ENCODE results near the gene CACNB4.

The CACNB4 gene

GRCh38 chr2:151819920-151820319 lies 278.9 kb downstream of the CACNB4 start:
- no peaks in the 10 kb centered on the region for H3K9me3 ChIP-seq (ENCODE audit: control insufficient read depth in 2 of 2, low read length in 2 of 2)
- H3K36me3 ChIP-seq (ENCODE audit: control insufficient read depth in 2 of 2, insufficient read depth in 2 of 2, low read length in 2 of 2), result peaks cover 0 to 3% of the 10 kb centered on the region in 2 donors
- H3K27me3 ChIP-seq (ENCODE audit: control insufficient read depth in 1 of 2, insufficient read depth in 2 of 2, low read length in 2 of 2), result no peaks in the 10 kb centered on the region
- H3K27ac ChIP-seq (ENCODE audit: low read length), result no peak overlapping the region
- H3K4me3 ChIP-seq (ENCODE audit: low read length in 2 of 2), result no peak overlapping the region
- no peak overlapping the region for H3K9ac ChIP-seq (ENCODE audit: low read length in 2 of 2)
- H3K4me1 ChIP-seq (ENCODE audit: control insufficient read depth, insufficient read depth, low read length), result no peaks in the 10 kb centered on the region

- H3K27me3 ChIP-seq (ENCODE audit: control insufficient read depth in 1 of 2, insufficient read depth in 2 of 2, low read length in 2 of 2), result no peaks in the 10 kb centered on the region
- peaks cover 3 to 14% of the 10 kb centered on the region in 2 donors for H3K36me3 ChIP-seq (ENCODE audit: control insufficient read depth in 2 of 2, insufficient read depth in 2 of 2, low read length in 2 of 2)
- no peaks in the 10 kb centered on the region for H3K4me1 ChIP-seq (ENCODE audit: control insufficient read depth, insufficient read depth, low read length)
Observed at GRCh38 chr2:151817929-151818328, 280.9 kb downstream of the CACNB4 start.

GRCh38 chr2:151816843-151817242 lies 282.0 kb downstream of the CACNB4 start:
- H3K27me3 ChIP-seq (ENCODE audit: control insufficient read depth in 1 of 2, insufficient read depth in 2 of 2, low read length in 2 of 2), result no peaks in the 10 kb centered on the region
- H3K36me3 ChIP-seq (ENCODE audit: control insufficient read depth in 2 of 2, insufficient read depth in 2 of 2, low read length in 2 of 2), result peaks cover 5 to 19% of the 10 kb centered on the region in 2 donors
- no peak overlapping the region for H3K4me3 ChIP-seq (ENCODE audit: low read length in 2 of 2)
- H3K4me1 ChIP-seq (ENCODE audit: control insufficient read depth, insufficient read depth, low read length), result no peaks in the 10 kb centered on the region
- H3K27ac ChIP-seq (ENCODE audit: low read length), result no peak overlapping the region
- no peaks in the 10 kb centered on the region for H3K9me3 ChIP-seq (ENCODE audit: control insufficient read depth in 2 of 2, low read length in 2 of 2)
- H3K9ac ChIP-seq (ENCODE audit: low read length in 2 of 2), result no peak overlapping the region

More at GRCh38 chr2:151817929-151818328, 280.9 kb downstream of the CACNB4 start:
- no peak overlapping the region for H3K9ac ChIP-seq (ENCODE audit: low read length in 2 of 2)
- no peaks in the 10 kb centered on the region for H3K9me3 ChIP-seq (ENCODE audit: control insufficient read depth in 2 of 2, low read length in 2 of 2)
- H3K27ac ChIP-seq (ENCODE audit: low read length), result no peak overlapping the region
- no peak overlapping the region for H3K4me3 ChIP-seq (ENCODE audit: low read length in 2 of 2)

GRCh38 chr2:151815821-151816489 lies 282.9 kb downstream of the CACNB4 start:
- no peaks in the 10 kb centered on the region for H3K9me3 ChIP-seq (ENCODE audit: control insufficient read depth in 2 of 2, low read length in 2 of 2)
- peaks cover 9 to 24% of the 10 kb centered on the region in 2 donors for H3K36me3 ChIP-seq (ENCODE audit: control insufficient read depth in 2 of 2, insufficient read depth in 2 of 2, low read length in 2 of 2)
- no peak overlapping the region for H3K9ac ChIP-seq (ENCODE audit: low read length in 2 of 2)
- H3K27me3 ChIP-seq (ENCODE audit: control insufficient read depth in 1 of 2, insufficient read depth in 2 of 2, low read length in 2 of 2), result no peaks in the 10 kb centered on the region
- no peak overlapping the region for H3K27ac ChIP-seq (ENCODE audit: low read length)
- H3K4me1 ChIP-seq (ENCODE audit: control insufficient read depth, insufficient read depth, low read length), result no peaks in the 10 kb centered on the region
- H3K4me3 ChIP-seq (ENCODE audit: low read length in 2 of 2), result no peak overlapping the region

GRCh38 chr2:151810489-151810888 lies 288.4 kb downstream of the CACNB4 start:
- Histone ChIP-seq H3K36me3 (ENCODE audit: control insufficient read depth in 2 of 2, insufficient read depth in 2 of 2, low read length in 2 of 2) (peaks cover 15 to 36% of the 10 kb centered on the region in 2 donors), H3K27ac (ENCODE audit: low read length) (no peak overlapping the region), H3K4me1 (ENCODE audit: control insufficient read depth, insufficient read depth, low read length) (no peaks in the 10 kb centered on the region)

GRCh38 chr2:151809073-151809383 lies 289.8 kb downstream of the CACNB4 start:
- no peak overlapping the region for H3K4me3 ChIP-seq (ENCODE audit: low read length in 2 of 2)
- no peak overlapping the region for H3K27ac ChIP-seq (ENCODE audit: low read length)
- no peaks in the 10 kb centered on the region for H3K4me1 ChIP-seq (ENCODE audit: control insufficient read depth, insufficient read depth, low read length)
- no peaks in the 10 kb centered on the region for H3K9me3 ChIP-seq (ENCODE audit: control insufficient read depth in 2 of 2, low read length in 2 of 2)
- H3K36me3 ChIP-seq (ENCODE audit: control insufficient read depth in 2 of 2, insufficient read depth in 2 of 2, low read length in 2 of 2), result peaks cover 19 to 33% of the 10 kb centered on the region in 2 donors
- no peak overlapping the region for H3K9ac ChIP-seq (ENCODE audit: low read length in 2 of 2)
- H3K27me3 ChIP-seq (ENCODE audit: control insufficient read depth in 1 of 2, insufficient read depth in 2 of 2, low read length in 2 of 2), result no peaks in the 10 kb centered on the region

More at GRCh38 chr2:151810489-151810888, 288.4 kb downstream of the CACNB4 start:
- no peak overlapping the region for H3K9ac ChIP-seq (ENCODE audit: low read length in 2 of 2)
- H3K9me3 ChIP-seq (ENCODE audit: control insufficient read depth in 2 of 2, low read length in 2 of 2), result no peaks in the 10 kb centered on the region
- no peak overlapping the region for H3K4me3 ChIP-seq (ENCODE audit: low read length in 2 of 2)
- H3K27me3 ChIP-seq (ENCODE audit: control insufficient read depth in 1 of 2, insufficient read depth in 2 of 2, low read length in 2 of 2), result no peaks in the 10 kb centered on the region

- Histone ChIP-seq H3K9me3 (ENCODE audit: control insufficient read depth in 2 of 2, low read length in 2 of 2) (no peaks in the 10 kb centered on the region), H3K4me1 (ENCODE audit: control insufficient read depth, insufficient read depth, low read length) (no peaks in the 10 kb centered on the region), H3K4me3 (ENCODE audit: low read length in 2 of 2) (no peak overlapping the region), H3K9ac (ENCODE audit: low read length in 2 of 2) (peak overlapping the region in 1 of 2 donors; percentile 19), H3K36me3 (ENCODE audit: control insufficient read depth in 2 of 2, insufficient read depth in 2 of 2, low read length in 2 of 2) (peaks cover 19 to 27% of the 10 kb centered on the region in 2 donors), H3K27me3 (ENCODE audit: control insufficient read depth in 1 of 2, insufficient read depth in 2 of 2, low read length in 2 of 2) (no peaks in the 10 kb centered on the region), H3K27ac (ENCODE audit: low read length) (no peak overlapping the region)
Observed at GRCh38 chr2:151808258-151809072, 290.4 kb downstream of the CACNB4 start.

GRCh38 chr2:151805961-151806360 lies 292.9 kb downstream of the CACNB4 start:
- H3K4me3 ChIP-seq (ENCODE audit: low read length in 2 of 2), result no peak overlapping the region
- H3K27ac ChIP-seq (ENCODE audit: low read length), result no peak overlapping the region
- no peaks in the 10 kb centered on the region for H3K9me3 ChIP-seq (ENCODE audit: control insufficient read depth in 2 of 2, low read length in 2 of 2)
- no peak overlapping the region for H3K9ac ChIP-seq (ENCODE audit: low read length in 2 of 2)
- no peaks in the 10 kb centered on the region for H3K4me1 ChIP-seq (ENCODE audit: control insufficient read depth, insufficient read depth, low read length)
- H3K27me3 ChIP-seq (ENCODE audit: control insufficient read depth in 1 of 2, insufficient read depth in 2 of 2, low read length in 2 of 2), result no peaks in the 10 kb centered on the region
- H3K36me3 ChIP-seq (ENCODE audit: control insufficient read depth in 2 of 2, insufficient read depth in 2 of 2, low read length in 2 of 2), result peaks cover 13 to 17% of the 10 kb centered on the region in 2 donors

- Histone ChIP-seq H3K36me3 (ENCODE audit: control insufficient read depth in 2 of 2, insufficient read depth in 2 of 2, low read length in 2 of 2) (peaks cover 13 to 15% of the 10 kb centered on the region in 2 donors), H3K9ac (ENCODE audit: low read length in 2 of 2) (no peak overlapping the region), H3K9me3 (ENCODE audit: control insufficient read depth in 2 of 2, low read length in 2 of 2) (no peaks in the 10 kb centered on the region), H3K27ac (ENCODE audit: low read length) (no peak overlapping the region), H3K4me3 (ENCODE audit: low read length in 2 of 2) (no peak overlapping the region), H3K27me3 (ENCODE audit: control insufficient read depth in 1 of 2, insufficient read depth in 2 of 2, low read length in 2 of 2) (no peaks in the 10 kb centered on the region), H3K4me1 (ENCODE audit: control insufficient read depth, insufficient read depth, low read length) (no peaks in the 10 kb centered on the region)
Observed at GRCh38 chr2:151805343-151805742, 293.5 kb downstream of the CACNB4 start.

GRCh38 chr2:151803811-151804210 lies 295.0 kb downstream of the CACNB4 start:
- no peak overlapping the region for H3K27ac ChIP-seq (ENCODE audit: low read length)
- H3K36me3 ChIP-seq (ENCODE audit: control insufficient read depth in 2 of 2, insufficient read depth in 2 of 2, low read length in 2 of 2), result peaks cover 13% of the 10 kb centered on the region in 2 donors
- H3K9ac ChIP-seq (ENCODE audit: low read length in 2 of 2), result no peak overlapping the region
- H3K27me3 ChIP-seq (ENCODE audit: control insufficient read depth in 1 of 2, insufficient read depth in 2 of 2, low read length in 2 of 2), result no peaks in the 10 kb centered on the region
- H3K9me3 ChIP-seq (ENCODE audit: control insufficient read depth in 2 of 2, low read length in 2 of 2), result no peaks in the 10 kb centered on the region
- H3K4me3 ChIP-seq (ENCODE audit: low read length in 2 of 2), result no peak overlapping the region
- H3K4me1 ChIP-seq (ENCODE audit: control insufficient read depth, insufficient read depth, low read length), result no peaks in the 10 kb centered on the region

- Histone ChIP-seq H3K27me3 (ENCODE audit: control insufficient read depth in 1 of 2, insufficient read depth in 2 of 2, low read length in 2 of 2) (no peaks in the 10 kb centered on the region), H3K36me3 (ENCODE audit: control insufficient read depth in 2 of 2, insufficient read depth in 2 of 2, low read length in 2 of 2) (peaks cover 13% of the 10 kb centered on the region in 2 donors)
Observed at GRCh38 chr2:151802315-151802714, 296.5 kb downstream of the CACNB4 start.

More at GRCh38 chr2:151802315-151802714, 296.5 kb downstream of the CACNB4 start:
- H3K4me1 ChIP-seq (ENCODE audit: control insufficient read depth, insufficient read depth, low read length), result no peaks in the 10 kb centered on the region
- no peak overlapping the region for H3K4me3 ChIP-seq (ENCODE audit: low read length in 2 of 2)
- H3K9ac ChIP-seq (ENCODE audit: low read length in 2 of 2), result no peak overlapping the region
- H3K27ac ChIP-seq (ENCODE audit: low read length), result no peak overlapping the region
- H3K9me3 ChIP-seq (ENCODE audit: control insufficient read depth in 2 of 2, low read length in 2 of 2), result no peaks in the 10 kb centered on the region
